Fibroblast of upper back skin (primary cell): Measurements from ENCODE around the gene USP32.
"Not testable (repeated sequence)": the region's sequence is repeated elsewhere in the genome, so short reads cannot be mapped to it uniquely, and the experiment has no call there.

Source experiments
- DNase-seq: peaks from one replicate; pipeline ENCODE4 v3.0.0-alpha.2; 2013

The USP32 gene, protein sequence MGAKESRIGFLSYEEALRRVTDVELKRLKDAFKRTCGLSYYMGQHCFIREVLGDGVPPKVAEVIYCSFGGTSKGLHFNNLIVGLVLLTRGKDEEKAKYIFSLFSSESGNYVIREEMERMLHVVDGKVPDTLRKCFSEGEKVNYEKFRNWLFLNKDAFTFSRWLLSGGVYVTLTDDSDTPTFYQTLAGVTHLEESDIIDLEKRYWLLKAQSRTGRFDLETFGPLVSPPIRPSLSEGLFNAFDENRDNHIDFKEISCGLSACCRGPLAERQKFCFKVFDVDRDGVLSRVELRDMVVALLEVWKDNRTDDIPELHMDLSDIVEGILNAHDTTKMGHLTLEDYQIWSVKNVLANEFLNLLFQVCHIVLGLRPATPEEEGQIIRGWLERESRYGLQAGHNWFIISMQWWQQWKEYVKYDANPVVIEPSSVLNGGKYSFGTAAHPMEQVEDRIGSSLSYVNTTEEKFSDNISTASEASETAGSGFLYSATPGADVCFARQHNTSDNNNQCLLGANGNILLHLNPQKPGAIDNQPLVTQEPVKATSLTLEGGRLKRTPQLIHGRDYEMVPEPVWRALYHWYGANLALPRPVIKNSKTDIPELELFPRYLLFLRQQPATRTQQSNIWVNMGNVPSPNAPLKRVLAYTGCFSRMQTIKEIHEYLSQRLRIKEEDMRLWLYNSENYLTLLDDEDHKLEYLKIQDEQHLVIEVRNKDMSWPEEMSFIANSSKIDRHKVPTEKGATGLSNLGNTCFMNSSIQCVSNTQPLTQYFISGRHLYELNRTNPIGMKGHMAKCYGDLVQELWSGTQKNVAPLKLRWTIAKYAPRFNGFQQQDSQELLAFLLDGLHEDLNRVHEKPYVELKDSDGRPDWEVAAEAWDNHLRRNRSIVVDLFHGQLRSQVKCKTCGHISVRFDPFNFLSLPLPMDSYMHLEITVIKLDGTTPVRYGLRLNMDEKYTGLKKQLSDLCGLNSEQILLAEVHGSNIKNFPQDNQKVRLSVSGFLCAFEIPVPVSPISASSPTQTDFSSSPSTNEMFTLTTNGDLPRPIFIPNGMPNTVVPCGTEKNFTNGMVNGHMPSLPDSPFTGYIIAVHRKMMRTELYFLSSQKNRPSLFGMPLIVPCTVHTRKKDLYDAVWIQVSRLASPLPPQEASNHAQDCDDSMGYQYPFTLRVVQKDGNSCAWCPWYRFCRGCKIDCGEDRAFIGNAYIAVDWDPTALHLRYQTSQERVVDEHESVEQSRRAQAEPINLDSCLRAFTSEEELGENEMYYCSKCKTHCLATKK (N-terminal part only)

DNA sequence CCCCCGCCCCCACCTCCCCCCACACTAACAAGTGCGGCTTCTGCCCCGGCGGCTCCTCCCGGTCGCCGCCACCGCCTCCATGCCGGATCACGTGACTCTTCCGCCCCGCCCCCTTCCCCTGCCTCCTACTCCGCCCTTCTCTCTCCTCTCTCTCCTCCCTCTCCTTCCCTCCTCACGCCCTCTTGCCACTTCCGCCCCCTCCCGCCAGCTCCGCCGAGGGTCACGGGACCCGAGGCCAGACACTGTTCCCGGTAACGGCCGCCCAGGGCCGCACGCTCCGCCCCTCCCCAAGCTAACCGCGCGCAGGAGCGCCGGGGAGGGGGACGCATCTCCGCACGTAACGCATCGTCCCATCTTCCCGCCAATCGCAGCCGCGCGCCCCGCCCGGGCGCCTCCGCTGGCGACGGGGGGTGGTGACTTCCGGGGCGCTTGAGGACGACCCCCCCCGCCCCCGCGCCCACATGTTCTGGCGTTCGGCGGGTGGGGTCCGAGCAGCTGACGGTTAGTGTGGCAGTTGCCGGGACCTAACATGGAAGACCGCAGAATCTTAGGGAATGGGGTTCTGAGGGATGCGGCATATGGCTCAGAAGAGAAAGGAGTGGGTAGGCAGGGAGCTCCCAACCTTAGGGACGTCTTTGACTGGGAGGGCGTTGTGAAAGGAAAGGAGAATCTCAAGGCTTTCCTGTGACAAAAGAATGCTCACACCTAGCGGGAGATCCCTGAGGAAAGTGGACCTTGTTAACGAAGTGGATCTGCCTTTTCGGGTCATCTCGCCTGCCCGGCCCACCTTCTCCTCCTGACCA lies at the start of gene USP32:
USP32 (minus strand) TSS at position 92 of the 803 bp plus-strand sequence. CDS start 194 bp downstream, outside the sequence.
- DNase-seq: peak; percentile 99

DNA sequence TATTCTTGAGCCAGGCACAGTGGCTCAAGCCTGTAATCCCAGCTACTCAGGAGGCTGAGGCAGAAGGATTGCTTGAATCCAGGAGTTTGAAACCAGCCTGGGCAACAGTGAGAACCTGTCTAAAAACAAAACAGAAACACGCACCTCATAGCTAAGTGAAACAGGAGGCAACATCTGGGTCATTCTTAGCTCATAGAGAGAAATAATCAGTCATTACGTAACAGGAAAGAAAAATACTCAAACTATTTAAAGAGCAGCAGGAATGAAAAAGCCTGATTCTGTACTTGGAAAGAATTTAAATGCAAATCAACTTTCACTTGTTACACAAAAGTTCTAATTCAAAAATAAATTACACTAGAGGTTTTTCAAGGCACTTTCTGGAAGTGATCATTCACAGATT lies 47.6 kb upstream of the USP32 start:
- DNase-seq: peak; percentile 31

DNA sequence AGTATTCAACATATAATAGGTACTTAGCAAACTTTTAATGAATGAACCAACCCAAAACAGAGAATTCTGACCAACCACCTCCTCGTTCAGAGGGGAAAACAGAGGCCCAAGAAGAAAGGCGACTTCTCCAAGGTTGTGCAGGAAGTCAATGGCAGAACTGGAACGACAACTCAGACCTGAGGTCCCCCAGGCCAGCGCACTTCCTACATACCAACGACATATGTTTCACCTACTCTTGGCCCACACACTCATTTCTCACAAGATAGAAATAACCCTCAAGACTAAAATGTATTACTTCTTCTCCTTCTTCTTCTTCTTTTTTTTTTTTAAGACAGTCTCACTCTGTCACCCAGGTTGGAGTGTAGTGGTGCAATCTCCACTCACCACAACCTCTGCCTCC lies 44.7 kb upstream of the USP32 start:
- DNase-seq: no peak

DNA sequence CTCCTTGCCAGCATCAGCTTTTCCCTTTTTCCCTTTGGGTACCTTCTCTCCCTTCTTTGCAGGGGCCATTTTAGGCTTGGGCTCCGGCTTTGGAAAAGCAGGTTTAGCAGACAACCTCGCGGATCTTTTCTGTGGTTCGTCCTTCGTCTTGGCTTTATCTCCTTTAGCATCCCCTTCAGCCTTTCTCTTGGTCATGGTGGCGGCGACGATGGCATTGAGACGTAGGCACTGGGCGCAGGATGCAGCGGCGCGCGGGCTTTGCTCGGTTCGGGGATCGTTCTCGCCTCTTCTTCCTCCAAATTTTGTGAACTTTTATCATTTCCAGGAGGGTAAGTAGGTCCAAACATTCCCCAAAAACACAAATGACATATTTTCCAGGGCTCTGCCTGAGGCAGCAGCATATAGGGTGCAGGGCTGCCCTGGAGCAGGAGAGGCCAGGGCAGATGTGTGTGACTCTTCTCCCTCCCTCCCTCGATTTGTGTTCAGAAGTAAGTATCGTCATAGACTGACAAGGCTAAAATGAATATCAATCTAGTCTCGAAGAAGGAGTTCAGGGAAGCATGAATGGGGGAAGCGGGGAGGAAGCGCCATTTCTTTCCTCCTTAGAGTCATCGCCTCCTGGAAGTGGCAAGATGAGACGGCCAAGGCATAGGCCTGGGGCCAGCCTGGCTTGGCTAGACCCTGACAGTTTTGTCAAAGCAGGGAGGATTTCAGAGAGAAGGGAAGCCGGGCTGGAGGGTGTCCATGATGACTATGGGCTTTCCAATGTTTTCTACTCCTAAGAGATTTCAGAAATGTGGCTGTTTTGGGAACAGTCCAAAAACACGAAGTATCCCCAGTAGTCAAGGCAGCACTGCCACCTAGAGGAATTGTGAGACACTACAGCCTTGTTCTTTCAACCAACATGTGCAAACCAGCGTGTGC lies 43.6 kb upstream of the USP32 start:
- peak; percentile 94 for DNase-seq

DNA sequence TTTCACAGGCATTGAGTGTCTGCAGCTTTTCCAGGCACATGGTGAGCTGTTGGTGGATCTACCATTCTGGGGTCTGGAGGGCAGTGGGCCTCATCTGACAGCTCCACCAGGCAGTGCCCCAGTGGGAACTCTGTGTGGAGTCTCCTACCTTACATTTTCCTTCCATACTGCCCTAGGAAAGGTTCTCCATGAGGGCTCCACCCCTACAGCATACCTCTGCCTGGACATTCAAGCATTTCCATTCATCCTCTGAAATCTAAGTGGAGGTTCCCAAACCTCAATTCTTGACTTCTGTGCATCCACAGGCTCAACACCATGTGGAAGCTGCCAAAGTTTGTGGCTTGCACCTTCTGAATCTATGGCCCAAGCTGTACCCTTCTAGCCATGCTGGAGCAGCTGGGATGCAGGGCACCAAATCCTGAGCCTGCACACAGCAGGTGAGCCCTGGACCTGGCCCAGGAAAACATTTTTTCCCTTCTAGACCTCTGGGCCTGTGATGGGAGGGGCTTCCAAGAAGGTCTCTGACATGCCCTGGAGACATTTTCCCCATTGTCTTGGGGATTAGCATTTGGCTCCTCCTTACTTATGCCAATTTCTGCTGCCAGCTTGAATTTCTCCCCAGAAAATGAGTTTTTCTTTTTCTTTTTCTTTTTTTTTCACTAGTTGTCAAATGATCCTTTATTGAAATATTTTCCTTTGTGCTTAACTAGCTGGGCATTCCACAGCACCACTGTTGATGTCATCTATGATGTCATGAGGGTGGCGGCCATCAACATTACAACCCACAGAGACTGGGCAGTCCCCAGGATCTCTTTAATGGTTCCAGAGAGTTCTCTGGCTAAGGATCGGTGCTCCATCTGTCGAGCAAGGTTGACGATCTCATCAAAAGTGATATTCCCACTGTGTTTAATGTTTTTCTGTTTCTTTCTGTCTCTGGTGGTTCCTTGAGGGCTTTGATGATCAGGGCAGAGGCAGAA lies 41.4 kb upstream of the USP32 start:
- not testable (repeated sequence) for DNase-seq

DNA sequence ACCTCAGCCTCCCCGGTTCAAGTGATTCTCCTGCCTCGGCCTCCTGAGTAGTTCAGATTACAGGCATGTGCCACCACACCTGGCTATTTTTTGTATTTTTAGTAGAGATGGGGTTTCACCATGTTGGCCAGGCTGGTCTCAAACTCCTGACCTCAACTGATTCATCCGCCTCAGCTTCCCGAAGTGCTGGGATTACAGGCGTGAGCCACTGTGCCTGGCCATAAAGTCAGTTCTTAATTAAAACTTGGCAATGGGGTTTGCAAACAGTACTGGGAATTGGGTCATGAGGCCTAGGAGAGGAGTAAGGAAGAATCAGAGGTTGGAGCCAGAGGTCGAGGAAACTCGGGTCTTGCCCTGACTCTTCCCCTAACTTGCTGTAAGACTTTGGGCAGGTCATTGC lies 38.6 kb upstream of the USP32 start:
- not testable (repeated sequence) for DNase-seq

DNA sequence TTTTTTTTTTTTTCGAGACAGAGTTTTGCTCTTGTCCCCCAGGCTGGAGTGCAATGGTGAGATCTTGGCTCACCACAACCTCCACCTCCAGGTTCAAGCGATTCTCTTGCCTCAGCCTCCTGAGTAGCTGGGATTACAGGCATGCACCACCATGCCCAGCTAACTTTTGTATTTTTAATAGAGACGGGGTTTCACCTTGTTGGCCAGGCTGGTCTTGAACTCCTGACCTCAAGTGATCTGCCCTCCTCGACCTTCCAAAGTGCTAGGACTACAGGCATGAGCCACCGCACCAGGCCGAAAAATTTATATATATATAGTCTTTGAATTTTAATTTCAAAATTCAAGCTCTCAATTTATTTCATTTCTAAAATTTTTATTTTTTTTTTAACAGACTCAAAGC lies 36.6 kb upstream of the USP32 start:
- not testable (repeated sequence) for DNase-seq

DNA sequence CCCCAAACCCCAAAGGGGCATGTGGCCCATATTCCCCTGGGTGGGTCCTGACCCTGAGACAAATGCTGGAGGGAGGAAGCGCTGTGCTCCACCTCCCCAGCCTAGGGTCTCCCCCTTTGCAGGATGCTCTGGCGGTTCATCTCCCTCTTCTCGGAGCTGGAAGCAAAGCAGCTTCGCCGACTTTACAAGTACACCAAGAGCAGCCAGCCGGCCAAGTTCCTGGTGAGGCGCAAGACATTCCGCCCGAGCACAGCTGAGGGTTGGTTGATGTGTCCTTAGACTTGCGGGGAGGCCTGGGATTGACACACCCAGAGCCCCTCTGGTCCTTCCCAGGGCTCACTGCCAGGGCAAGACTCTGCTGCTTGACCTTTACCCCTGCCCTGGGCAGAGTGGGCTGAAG lies 34.7 kb upstream of the USP32 start:
- DNase-seq: no peak

DNA sequence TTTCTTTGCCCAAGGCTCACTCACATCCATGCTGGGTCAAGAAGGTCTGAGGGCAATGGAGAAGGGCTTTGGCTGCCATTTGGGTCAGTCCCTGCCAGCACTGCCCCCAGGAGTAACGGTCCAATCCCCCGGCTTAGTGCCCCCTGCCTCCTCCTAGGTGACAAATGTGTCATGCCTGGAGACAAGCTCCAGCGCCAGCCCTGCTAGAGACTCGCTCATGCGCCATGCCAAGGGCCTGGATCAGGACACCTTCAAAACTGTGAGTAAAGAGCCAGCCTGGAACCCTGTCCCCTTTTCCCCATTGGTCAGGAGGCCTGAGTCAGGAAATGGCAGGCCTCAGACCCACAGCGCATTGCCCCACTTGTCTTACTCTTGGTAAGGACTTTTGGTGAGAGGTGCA lies 33.7 kb upstream of the USP32 start:
- DNase-seq: no peak

DNA sequence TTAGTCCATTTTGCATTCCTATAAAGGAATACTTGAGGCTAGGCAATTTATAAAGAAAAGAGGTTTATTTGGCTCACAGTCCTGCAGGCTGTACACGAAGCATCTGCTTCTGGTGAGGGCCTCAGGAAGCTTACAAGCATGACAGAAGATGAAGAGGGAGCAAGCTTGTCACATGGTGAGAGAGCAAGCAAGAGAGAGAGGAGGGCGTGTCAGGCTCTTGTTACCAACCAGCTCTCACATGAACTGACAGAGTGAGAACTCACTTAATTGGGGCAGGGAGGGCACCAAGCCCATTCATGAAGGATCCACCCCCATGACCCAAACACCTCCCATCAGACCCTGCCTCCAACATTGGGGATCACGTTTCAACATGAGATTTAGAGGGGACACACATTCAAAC lies 31.9 kb upstream of the USP32 start:
- DNase-seq: no peak

DNA sequence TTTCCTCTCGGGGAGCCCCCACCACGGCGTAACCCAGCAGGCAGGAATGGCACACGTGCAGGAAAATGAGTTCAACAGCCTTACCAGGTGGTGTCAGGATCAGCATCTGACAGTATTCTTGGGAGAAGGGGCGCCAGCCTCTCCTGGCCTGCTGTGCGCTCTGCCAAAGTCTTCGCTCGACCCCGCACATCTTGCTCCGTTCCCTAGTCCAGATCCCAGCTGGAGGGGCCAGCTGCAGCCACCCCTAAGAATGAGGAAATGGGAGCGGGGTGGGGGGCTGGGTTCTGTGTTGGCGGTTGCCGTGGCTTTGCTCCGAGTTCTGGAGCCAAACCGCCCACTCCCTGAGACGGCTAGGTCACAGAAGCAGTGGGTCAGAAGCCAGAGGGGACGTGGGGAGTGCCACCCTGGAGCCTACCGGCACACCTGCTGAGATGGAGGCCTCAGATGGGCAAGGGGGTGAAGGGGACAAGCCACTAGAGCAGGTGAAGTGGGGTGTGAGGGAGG lies 30.3 kb upstream of the USP32 start, which contains the start of gene CHCT1:
CHCT1 (plus strand) TSS at position 328 of the 504 bp plus-strand sequence; CDS start at position 432, 104 bp downstream.
- DNase-seq: no peak

DNA sequence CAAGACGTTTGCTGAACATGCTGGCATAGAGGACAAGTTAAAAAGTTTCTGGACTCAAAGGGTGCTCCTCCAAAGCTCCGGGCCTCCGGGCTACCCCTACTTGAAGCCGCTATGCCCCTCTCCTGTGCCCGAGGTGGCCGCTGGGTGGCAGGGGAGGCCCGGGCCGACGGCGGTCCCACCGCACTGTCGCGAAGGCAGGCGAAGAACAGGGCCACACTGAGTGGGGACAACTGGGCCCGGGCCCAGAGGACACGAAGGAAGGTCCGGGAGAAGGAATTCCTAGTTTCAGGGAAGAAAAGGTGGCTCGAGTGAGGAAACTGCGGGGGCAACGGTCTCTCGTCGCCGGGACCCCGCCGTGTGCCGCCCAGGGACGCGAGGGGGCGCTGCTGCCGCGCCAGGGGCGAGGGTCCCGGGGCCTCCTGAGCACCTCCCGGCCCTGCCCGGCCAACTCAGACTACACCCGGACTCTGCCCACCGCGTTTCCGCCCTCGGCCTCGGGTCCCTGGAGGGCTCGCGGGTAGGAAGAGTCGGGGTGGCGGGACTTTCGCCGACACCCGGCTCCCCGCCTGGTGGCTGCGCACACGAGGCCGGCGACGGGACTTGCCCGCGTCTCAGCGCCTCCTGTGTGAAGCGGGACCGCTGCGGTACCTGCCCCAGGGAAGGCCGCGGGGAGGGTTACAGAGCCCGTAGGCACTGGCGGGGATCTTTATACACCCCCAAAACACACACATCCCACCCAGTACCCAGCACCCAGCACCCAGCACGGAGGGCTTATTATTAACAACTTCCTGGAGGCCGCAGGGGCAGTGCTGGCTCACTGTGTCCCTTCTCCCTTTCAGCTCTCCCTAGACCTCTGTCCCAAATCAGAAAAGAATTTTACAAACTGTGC lies 29.6 kb upstream of the USP32 start:
- DNase-seq: peak; percentile 57

DNA sequence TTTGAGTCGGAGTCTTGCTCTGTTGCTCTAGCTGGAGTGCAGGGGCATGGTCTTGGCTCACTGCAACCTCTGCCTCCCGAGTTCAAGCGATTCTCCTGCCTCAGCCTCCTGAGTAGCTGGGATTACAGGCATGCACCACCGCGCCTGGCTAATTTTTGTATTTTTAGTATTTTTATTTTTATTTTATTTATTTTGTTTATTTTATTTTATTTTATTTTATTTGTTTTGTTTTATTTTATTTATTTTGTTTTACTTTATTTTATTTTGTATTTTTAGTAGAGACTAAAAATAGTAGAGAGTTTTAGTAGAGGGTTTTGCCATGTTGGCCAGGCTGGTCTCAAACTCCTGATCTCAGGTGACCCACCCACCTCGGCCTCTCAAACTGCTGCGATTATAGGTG lies 27.9 kb upstream of the USP32 start:
- not testable (repeated sequence) for DNase-seq

DNA sequence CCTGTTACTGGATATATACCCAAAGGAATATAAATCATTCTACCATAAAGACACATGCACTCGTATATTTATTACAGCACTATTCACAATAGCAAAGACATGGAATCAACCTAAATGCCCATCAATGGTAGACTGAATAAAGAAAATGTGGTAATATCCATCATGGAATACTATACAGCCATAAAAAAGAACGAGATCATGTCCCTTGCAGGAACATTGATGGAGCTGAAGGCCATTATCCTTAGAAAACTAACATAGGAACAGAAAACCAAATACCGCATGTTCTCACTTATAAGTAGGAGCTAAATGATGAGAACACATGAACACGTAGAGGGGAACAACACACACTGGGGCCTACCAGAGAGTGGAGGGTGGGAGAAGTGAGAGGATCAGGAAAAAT lies 27.1 kb upstream of the USP32 start:
- not testable (repeated sequence) for DNase-seq

DNA sequence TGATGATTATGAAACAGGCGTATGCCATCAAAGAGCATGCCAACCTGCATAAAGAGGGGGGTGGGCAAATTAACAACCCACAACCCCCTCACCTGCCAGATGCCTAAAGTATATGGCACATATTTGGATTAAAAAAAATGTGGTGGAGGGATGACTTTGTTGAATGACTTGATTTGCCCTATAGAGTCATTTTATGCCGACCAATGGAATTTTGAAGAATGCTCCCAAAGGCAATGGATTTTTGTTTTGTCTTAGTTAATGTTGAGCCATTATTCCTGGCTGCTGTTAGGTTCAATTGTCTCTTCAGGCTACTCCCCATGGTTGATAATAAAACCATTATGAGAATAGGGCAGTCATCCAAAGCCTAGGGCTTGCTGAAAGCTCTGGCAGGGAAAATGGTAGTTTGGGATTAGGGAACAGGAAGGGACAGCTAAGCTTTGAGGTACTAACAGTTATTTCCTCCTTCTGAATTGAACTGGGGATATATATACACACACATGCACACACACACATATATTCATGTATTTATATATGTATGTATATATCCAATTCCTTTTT lies 24.5 kb upstream of the USP32 start:
- peak; percentile 7 for DNase-seq

DNA sequence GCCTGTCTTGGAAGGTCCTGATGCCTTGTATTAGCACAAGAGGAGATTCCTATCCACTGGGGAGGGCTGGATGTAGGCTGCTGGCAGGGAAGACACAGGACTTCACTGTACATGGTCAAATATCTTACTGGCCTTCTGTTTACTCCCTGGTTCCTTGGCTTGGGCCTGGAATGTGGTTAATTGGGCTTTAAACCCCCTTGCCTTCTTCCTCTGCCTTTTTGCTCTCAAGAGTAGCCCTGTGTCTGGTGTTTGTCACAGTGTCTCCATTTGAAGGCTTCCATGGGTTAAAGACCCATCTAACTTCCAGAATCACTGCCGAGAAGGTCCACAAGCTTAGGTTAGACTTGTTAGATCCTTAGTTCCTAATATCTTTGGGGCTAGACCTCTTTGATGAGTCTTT lies 23.2 kb upstream of the USP32 start:
- no peak for DNase-seq

DNA sequence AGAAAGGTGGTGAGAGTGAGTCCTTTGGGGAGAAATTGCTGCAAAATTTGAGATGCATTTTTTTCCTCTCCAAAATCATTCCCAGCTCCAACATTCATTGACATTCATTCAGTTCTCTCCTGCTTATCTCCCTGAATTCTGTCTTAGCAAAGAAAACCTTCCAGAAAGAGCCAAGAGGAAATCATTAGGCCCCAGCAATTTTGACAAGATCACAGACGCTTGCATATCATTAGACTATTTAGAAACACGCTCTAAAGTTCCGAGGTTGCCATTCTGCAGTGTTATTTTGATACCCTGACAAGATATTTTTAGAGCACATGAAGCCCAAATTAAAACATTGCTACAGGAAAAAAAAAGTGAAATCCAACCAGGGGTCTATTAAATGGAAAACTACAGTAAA lies 20.8 kb upstream of the USP32 start:
- DNase-seq: no peak

DNA sequence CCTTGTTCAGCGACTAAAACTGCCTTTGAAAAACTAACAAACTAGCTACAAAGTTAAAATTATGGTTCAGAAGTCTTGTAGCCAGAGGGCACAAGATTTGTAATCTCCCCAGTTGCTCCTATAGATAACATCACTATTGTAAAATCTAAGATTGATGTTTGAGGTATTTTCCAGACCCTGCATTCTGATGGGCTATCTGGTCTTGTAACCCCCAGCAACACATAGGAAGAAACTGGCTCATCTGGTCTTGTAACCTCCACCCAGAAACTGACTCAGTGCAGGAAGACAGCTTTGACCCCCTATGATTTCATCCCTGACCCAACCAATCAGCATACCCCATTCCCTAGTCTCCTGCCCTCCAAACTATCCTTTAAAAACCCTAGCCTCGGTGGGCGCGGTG lies 18.1 kb upstream of the USP32 start:
- no peak for DNase-seq
